ENCODE results near the gene HNRNPF. TPM values are rescaled to one million over a fixed set of nuclear protein-coding genes. Genes with fewer than 3 reads are reported as not detected.
"Not testable (repeated sequence)": the region's sequence is repeated elsewhere in the genome, so short reads cannot be mapped to it uniquely, and the experiment has no call there.

The HNRNPF gene
- total and polyA plus RNA-seq, 2 of the 8 experiments (the other 6 are each of a cell fraction or from before 2014, with no cell fraction given), result 209 to 389 TPM

GRCh38 chr10:43446219-43447017 is 37.4 kb upstream of the HNRNPF start:
- WGBS, 2 experiments (ENCODE audit: extremely low coverage in 1 of 2, insufficient coverage in 1 of 2, insufficient read length in 1 of 2, insufficient replicate concordance in 2 of 2, low coverage in 1 of 2, low lambda C conversion rate in 2 of 2, missing lambda C conversion rate in 1 of 2), result 94% methylated on average over 36 of the region's 53 CpGs; no CpG with 5 or more reads in 1 of the 2 experiments

More at GRCh38 chr10:43446219-43447017, 37.4 kb upstream of the HNRNPF start:
- H2BK5ac ChIP-seq (ENCODE audit: low read depth, low read length); H3K4me3 ChIP-seq (ENCODE audit: extremely low read depth in 1 of 4, insufficient read depth in 2 of 4, low read depth in 3 of 4, low read length in 4 of 4); FAIRE-seq; H3K79me2 ChIP-seq (ENCODE audit: control insufficient read depth in 1 of 2, insufficient read depth in 2 of 2, low read length in 2 of 2); H3K27me3 ChIP-seq (replicated peaks in 1 of 4; ENCODE audit: control insufficient read depth in 3 of 4, extremely low read depth in 1 of 4, insufficient read depth in 3 of 4, low read length in 3 of 4); H3K27ac ChIP-seq (ENCODE audit: low read depth, low read length); H4K91ac ChIP-seq (replicated peaks; ENCODE audit: insufficient read length, low read length); H4K5ac ChIP-seq (ENCODE audit: insufficient read length, low read depth, low read length); H3K56ac ChIP-seq (replicated peaks; ENCODE audit: insufficient read length, low read depth, low read length); H3K79me1 ChIP-seq (ENCODE audit: low read depth, low read length); H3K23ac ChIP-seq (ENCODE audit: insufficient read length); H3K23me2 ChIP-seq (ENCODE audit: low read depth, low read length); H3K36me3 ChIP-seq (ENCODE audit: control insufficient read depth in 2 of 4, insufficient read depth in 4 of 4, low read length in 3 of 4); H2BK120ac ChIP-seq (replicated peaks; ENCODE audit: low read depth, low read length); H3K18ac ChIP-seq (ENCODE audit: extremely low read depth, low read length); CTCF ChIA-PET (ENCODE audit: partially characterized antibody); H2AFZ ChIP-seq (ENCODE audit: low read length); H2BK20ac ChIP-seq (ENCODE audit: low read length); H2AK5ac ChIP-seq (ENCODE audit: low read depth, low read length); H2BK12ac ChIP-seq (ENCODE audit: low read depth, low read length); H3K4ac ChIP-seq (replicated peaks; ENCODE audit: insufficient read length, low read depth, low read length); H4K8ac ChIP-seq (ENCODE audit: extremely low read depth, insufficient read depth, low read length); DNase-seq (ENCODE audit: low read depth in 1 of 2, low spot score in 2 of 2); H2BK15ac ChIP-seq (ENCODE audit: low read length); H3K14ac ChIP-seq (ENCODE audit: insufficient read length); H3K4me2 ChIP-seq (ENCODE audit: insufficient read depth in 1 of 2, low read depth in 2 of 2, low read length in 2 of 2); H4K20me1 ChIP-seq (replicated peaks in 1 of 2; ENCODE audit: control insufficient read depth in 1 of 2, insufficient read depth in 2 of 2, low read length in 2 of 2); H3K9ac ChIP-seq (replicated peaks in 1 of 4; ENCODE audit: extremely low read depth in 1 of 4, low read depth in 3 of 4, low read length in 3 of 4); H3K4me1 ChIP-seq (replicated peaks in 1 of 4; ENCODE audit: control insufficient read depth in 3 of 4, insufficient read depth in 4 of 4, low read length in 3 of 4): not testable (repeated sequence)
- POLR2A ChIA-PET (ENCODE audit: partially characterized antibody), result interaction anchor here (0.6 kb wide), 1 partner anchor 313 kb away, joined by 3 read pairs; no protein-coding TSS in a partner anchor
- peaks cover 5 to 17% of the 10 kb centered on the region in 2 experiments; a peak in 2 of 4 replicates for H3K9me3 ChIP-seq (ENCODE audit: insufficient read depth in 2 of 2, low read depth in 1 of 2, low read length in 1 of 2)

All from H1 (cell line).